GM21360 (cell line): ENCODE results near the gene DICER1.

Source experiments
- ATAC-seq: cut with Tn5 transposase; IDR thresholded peaks from one replicate; pipeline ENCODE4 v1.9.1; 2021; ENCODE audit warnings: mild to moderate bottlenecking, moderate library complexity; ENCODE audit not compliant: unreplicated experiment

DICER1 gene

GRCh38 chr14:95126906-95127530, 30.3 kb downstream of the DICER1 start:
- no peak for ATAC-seq

- no peak for ATAC-seq
Measured at GRCh38 chr14:95125915-95126314, 31.4 kb downstream of the DICER1 start.

- ATAC-seq = no peak
Measured at GRCh38 chr14:95125221-95125620, 32.1 kb downstream of the DICER1 start.

- no peak for ATAC-seq
Measured at GRCh38 chr14:95123891-95124579, 33.3 kb downstream of the DICER1 start.

GRCh38 chr14:95122621-95122945, 34.7 kb downstream of the DICER1 start:
- no peak for ATAC-seq

GRCh38 chr14:95121911-95122620, 35.3 kb downstream of the DICER1 start:
- ATAC-seq = no peak

GRCh38 chr14:95119336-95119735, 38.0 kb downstream of the DICER1 start:
- ATAC-seq = no peak

- no peak for ATAC-seq
Measured at GRCh38 chr14:95117937-95118721, 39.2 kb downstream of the DICER1 start.

GRCh38 chr14:95113476-95113875, 43.9 kb downstream of the DICER1 start:
- ATAC-seq = no peak

GRCh38 chr14:95111507-95112164, 45.7 kb downstream of the DICER1 start:
- no peak for ATAC-seq

GRCh38 chr14:95110178-95110577, 47.2 kb downstream of the DICER1 start:
- no peak for ATAC-seq

GRCh38 chr14:95107711-95108110, 49.6 kb downstream of the DICER1 start:
- ATAC-seq = no peak

GRCh38 chr14:95106971-95107370, 50.4 kb downstream of the DICER1 start:
- no peak for ATAC-seq

GRCh38 chr14:95104911-95105310, 52.4 kb downstream of the DICER1 start:
- no peak for ATAC-seq

GRCh38 chr14:95102680-95103044, 54.7 kb downstream of the DICER1 start:
- no peak for ATAC-seq

- no peak for ATAC-seq
Measured at GRCh38 chr14:95101736-95102679, 55.3 kb downstream of the DICER1 start.

- no peak for ATAC-seq
Measured at GRCh38 chr14:95098984-95099599, 58.2 kb downstream of the DICER1 start.

GRCh38 chr14:95097385-95097784, 59.9 kb downstream of the DICER1 start:
- ATAC-seq = no peak

- no peak for ATAC-seq
Measured at GRCh38 chr14:95096476-95096875, 60.9 kb downstream of the DICER1 start.
